ENCODE results near the gene GABRB2. TPM values are rescaled to one million over a fixed set of nuclear protein-coding genes. Genes with fewer than 3 reads are reported as not detected.

The GABRB2 gene
- total RNA-seq, 4 donors from 2014 or later, result 0.75 to 22.4 (median 11.0) TPM

DNA sequence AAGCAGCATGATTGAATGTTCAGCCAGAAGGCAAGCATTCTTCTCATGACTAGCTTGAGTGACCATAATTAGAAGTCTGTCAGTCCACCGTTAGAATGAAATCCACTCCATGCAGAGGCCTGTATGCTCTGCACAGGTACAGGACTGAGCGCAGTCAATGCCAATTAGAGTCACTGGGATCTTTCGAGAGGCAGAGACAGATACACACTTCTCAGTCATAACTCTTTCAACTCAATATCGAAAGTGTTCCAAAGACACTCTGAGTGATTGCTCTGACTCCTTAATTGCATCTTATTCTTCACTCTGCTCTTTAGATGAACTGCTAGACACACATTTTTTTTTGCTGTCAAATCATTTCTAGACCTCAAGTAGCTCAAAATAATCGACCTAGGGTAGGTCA is 203.6 kb downstream of the GABRB2 start:
- TF ChIP-seq, protein P1, sequence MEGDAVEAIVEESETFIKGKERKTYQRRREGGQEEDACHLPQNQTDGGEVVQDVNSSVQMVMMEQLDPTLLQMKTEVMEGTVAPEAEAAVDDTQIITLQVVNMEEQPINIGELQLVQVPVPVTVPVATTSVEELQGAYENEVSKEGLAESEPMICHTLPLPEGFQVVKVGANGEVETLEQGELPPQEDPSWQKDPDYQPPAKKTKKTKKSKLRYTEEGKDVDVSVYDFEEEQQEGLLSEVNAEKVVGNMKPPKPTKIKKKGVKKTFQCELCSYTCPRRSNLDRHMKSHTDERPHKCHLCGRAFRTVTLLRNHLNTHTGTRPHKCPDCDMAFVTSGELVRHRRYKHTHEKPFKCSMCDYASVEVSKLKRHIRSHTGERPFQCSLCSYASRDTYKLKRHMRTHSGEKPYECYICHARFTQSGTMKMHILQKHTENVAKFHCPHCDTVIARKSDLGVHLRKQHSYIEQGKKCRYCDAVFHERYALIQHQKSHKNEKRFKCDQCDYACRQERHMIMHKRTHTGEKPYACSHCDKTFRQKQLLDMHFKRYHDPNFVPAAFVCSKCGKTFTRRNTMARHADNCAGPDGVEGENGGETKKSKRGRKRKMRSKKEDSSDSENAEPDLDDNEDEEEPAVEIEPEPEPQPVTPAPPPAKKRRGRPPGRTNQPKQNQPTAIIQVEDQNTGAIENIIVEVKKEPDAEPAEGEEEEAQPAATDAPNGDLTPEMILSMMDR (IDR thresholded peaks at IDR 0.05; ENCODE audit: low read depth), result no peak

DNA sequence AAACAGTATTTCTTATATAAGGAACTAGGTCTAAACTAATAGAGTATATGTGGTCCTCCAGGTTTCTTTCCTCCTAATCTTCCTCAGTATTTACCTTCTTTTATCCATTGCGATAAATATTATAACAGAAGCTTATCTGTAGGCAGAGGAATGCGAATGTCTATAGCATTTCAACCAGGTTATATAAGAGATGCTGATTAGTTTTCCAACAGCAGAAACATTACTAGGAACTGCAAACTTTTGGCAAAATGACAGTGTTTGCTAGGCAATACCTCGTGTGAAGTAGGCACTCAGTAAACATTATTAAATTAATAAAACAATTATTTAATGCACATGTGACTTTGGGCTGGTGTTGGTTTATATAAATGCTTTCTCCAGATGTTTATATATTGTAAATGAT is 206.5 kb downstream of the GABRB2 start:
- TF ChIP-seq, protein P1 (IDR thresholded peaks at IDR 0.05; ENCODE audit: low read depth), result no peak

DNA sequence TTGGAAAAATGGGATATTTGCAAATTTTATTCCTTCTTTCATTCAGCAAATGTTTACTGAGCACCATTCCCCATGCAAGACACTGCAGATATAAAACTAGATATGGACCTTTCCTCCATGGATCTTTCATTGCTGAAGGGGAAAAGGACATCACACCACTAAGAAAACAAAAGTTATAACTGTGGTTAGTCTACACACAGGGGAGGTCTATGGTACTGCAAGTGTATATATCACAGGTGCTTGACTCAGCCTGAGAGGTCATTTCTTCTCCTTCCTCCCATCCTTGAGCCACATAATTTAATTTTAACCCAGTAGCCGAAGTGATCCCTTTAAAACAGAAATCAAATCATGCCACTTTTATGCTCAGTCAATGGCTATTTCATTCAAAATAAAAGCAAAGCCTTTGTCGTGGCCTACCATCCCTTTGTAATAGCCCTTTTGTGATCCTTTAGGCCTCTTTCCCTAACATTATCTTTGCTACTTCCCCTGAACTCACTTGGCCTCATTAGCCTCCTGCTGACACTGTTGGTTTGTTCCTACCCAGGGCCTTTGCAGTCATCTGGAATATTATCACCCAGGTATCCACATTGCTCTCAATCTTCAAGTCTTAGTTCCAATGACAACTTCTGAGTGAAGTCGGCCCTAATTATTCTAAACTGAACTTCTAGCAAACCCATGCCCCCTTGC is 213.2 kb downstream of the GABRB2 start:
- TF ChIP-seq, protein P1 (IDR thresholded peaks at IDR 0.05; ENCODE audit: low read depth), result no peak

DNA sequence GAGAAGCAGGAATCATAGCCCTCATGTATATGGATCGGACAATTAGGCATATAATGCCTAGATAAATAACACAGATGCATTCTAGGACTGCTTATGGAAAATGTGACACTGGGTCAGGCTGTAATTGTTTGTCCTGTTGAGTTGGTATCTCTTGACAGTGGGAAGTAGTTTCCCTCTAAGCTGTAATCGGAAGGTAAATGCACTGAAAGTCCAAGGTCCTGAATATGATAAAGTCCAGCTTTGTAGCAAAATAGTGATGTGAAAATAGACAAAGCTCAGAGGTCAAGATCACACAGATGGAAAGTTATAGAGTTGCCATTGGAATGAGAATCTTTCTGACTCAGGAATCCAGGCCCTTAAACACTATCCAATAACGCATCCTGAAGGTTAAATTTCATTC is 214.2 kb downstream of the GABRB2 start:
- TF ChIP-seq, protein P1 (IDR thresholded peaks at IDR 0.05; ENCODE audit: low read depth), result no peak

DNA sequence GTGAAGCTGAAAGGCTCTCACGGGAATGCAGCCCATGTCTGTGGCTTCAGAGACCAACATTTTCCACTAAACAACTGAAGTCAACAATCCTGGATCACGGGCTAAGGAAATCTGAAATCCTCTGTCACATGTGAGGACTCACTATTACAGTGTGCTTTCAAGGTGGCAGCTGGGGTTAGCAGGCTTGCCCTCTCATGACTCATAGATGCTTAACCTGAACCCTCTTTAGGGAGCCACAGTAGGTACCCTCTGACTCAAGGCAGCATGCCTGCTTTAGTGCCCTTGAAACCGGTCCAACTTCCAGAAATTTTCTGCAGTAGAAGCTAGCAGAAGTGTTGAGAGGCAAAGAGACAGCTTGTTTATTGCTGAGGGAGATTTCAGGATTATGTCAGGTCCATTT is 232.5 kb downstream of the GABRB2 start:
- TF ChIP-seq, protein P1 (IDR thresholded peaks at IDR 0.05; ENCODE audit: low read depth), result no peak

DNA sequence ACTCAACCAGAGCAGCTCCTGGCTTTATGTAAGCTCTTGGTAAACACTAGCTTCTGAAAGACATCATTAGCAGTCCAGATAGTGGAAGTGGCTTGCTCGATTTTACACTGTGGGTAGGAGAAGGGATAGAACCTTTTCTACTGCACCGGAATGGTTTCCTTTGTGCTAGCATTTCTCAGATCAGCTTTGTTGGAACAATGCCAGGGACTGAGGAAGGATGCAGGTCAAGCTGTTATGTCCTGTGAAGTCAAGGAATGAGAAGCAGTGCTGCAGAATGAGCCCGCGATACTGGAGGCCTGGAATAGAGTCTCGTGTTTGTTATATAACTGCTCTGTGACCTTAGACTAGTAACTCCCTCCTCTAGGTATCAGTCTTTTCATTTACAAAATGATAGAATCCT is 233.6 kb downstream of the GABRB2 start:
- TF ChIP-seq, protein P1 (IDR thresholded peaks at IDR 0.05; ENCODE audit: low read depth), result no peak

DNA sequence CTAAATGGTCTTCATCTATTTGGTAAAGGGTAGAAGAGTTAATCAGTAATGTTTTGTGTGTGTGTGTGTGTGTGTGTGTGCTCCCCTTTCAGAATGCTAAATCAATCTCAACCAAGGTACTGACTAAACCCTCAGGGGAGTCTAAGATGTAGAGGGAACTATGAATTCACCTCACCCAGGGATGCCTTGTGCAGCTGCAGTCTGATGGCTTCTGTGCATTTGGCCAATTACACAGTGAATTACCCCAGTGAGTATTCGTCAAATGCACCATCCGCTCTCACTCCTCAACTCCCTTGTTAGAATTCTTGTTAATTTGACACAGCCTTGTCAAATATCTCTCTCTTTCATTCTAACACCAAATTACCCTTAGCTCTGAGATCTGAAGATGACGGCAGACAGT is 234.6 kb downstream of the GABRB2 start:
- TF ChIP-seq, protein P1 (IDR thresholded peaks at IDR 0.05; ENCODE audit: low read depth), result no peak

Data from subcutaneous adipose tissue (tissue), 4 donors.